BLaER1 (cell line): ENCODE data around the gene TMPRSS7.
"Not testable (repeated sequence)": the region's sequence is repeated elsewhere in the genome, so short reads cannot be mapped to it uniquely, and the experiment has no call there.

Experiments used
- H3K27ac ChIP-seq: shearing (Covaris generic); formaldehyde crosslinking; 2 replicates; pipeline ENCODE4 v1.8.1; 2022
- H3K27me3 ChIP-seq: shearing (Covaris generic); formaldehyde crosslinking; 2 replicates; pipeline ENCODE4 v1.8.1; 2022
- H3K36me3 ChIP-seq: shearing (Covaris generic); formaldehyde crosslinking; 2 replicates; pipeline ENCODE4 v1.8.1; 2022
- H3K4me1 ChIP-seq: shearing (Covaris generic); formaldehyde crosslinking; 2 replicates; pipeline ENCODE4 v1.8.1; 2022
- H3K4me2 ChIP-seq: shearing (Covaris generic); formaldehyde crosslinking; 2 replicates; pipeline ENCODE4 v1.8.1; 2022
- H3K4me3 ChIP-seq: shearing (Covaris generic); formaldehyde crosslinking; 2 replicates; pipeline ENCODE4 v1.8.1; 2022
- H3K9ac ChIP-seq: shearing (Covaris generic); formaldehyde crosslinking; 2 replicates; pipeline ENCODE4 v1.8.1; 2022
- H3K9me3 ChIP-seq: shearing (Covaris generic); formaldehyde crosslinking; 2 replicates; pipeline ENCODE4 v1.8.1; 2022
- H4K20me1 ChIP-seq: shearing (Covaris generic); formaldehyde crosslinking; 2 replicates; pipeline ENCODE4 v1.8.1; 2022
- Cebpa-rat ChIP-seq: shearing (Covaris generic); IDR thresholded peaks from 2 replicates; pipeline ENCODE4 v1.8.1; 2022

The TMPRSS7 gene

DNA sequence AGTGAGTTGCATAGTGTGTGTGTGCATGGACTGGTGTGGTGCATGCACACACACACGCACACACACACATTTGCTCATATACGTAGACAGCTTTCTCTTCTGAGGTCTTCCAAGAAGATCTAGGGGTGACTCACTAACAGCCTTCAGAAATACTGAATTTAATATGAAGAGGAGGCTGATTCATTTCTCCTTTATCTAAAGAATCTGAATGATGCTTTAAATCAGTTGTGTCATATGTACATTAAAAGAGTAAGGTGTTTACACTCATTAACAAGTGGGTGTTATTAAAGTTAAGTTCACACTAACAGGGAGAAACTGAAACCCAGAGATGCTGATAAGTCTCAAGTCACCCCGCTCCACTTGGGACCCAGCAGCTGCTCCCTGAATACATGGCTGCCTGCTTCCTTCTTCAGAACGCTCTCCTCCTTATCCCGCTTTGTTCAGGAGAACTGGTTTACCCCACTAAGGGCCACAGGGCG is 22.0 kb downstream of the TMPRSS7 start:
- TF ChIP-seq Cebpa-rat: no peak
- H3K9ac ChIP-seq: no peak overlapping the region

DNA sequence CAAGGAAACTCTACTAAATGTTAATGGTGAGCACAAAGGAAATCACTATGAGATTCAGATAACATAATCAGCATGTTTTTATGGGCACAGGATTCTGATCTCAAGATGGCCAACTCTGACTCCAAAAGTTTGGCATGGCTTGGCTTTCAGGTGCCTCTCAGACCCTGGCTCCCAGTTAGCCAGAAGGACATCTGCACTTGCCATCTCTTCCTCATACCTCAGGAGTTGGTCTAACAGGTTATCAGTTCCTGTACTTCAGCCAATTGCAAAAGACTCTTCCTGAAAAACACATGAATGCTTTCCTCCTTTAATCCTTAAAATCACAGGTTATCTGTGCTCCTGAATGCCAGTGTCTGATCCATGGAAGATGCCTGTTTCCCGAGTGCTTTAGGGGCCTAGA is 25.0 kb downstream of the TMPRSS7 start:
- Histone ChIP-seq H3K27me3 (no peaks in the 10 kb centered on the region), H3K4me3 (no peak overlapping the region), H3K4me1 (no peaks in the 10 kb centered on the region), H4K20me1 (no peaks in the 10 kb centered on the region), H3K9ac (no peak overlapping the region), H3K4me2 (no peak overlapping the region), H3K9me3 (peaks cover 4% of the 10 kb centered on the region; the same call in 1 of the 2 replicates), H3K27ac (no peak overlapping the region), H3K36me3 (no peaks in the 10 kb centered on the region)
- no peak for TF ChIP-seq Cebpa-rat

More for the DNA sequence above, 22.0 kb downstream of the TMPRSS7 start:
- Histone ChIP-seq H3K4me2 (no peak overlapping the region), H3K27me3 (no peaks in the 10 kb centered on the region), H3K4me3 (no peak overlapping the region), H3K4me1 (no peaks in the 10 kb centered on the region), H3K9me3 (peaks cover 4% of the 10 kb centered on the region; the same call in 1 of the 2 replicates), H3K36me3 (no peaks in the 10 kb centered on the region), H4K20me1 (no peaks in the 10 kb centered on the region), H3K27ac (no peak overlapping the region)

DNA sequence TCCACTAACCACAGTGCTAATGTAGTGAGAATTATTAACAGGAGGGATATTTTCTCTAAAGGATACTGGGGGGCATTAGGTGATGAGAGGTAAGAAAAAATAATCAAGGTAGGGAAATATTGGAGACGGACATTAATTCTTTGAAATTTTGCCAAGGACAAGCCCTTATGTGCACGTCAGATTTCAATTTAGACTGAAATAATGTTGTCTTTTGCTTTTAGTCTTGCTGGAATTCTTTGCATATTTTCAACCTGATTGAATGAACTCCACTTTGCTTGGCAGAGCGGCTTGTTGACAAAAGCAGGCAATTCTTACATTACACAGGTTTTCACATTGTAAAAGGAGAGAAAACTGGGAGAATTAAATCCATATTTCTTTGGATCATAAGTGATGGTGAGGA is 26.6 kb downstream of the TMPRSS7 start:
- no peaks in the 10 kb centered on the region for H3K36me3 ChIP-seq
- no peaks in the 10 kb centered on the region for H4K20me1 ChIP-seq
- no peak overlapping the region for H3K4me3 ChIP-seq
- H3K9me3 ChIP-seq: peaks cover 4% of the 10 kb centered on the region; the same call in 1 of the 2 replicates
- no peak for TF ChIP-seq Cebpa-rat
- H3K27ac ChIP-seq: no peak overlapping the region
- no peaks in the 10 kb centered on the region for H3K4me1 ChIP-seq
- no peak overlapping the region for H3K4me2 ChIP-seq
- H3K27me3 ChIP-seq: no peaks in the 10 kb centered on the region
- H3K9ac ChIP-seq: no peak overlapping the region

DNA sequence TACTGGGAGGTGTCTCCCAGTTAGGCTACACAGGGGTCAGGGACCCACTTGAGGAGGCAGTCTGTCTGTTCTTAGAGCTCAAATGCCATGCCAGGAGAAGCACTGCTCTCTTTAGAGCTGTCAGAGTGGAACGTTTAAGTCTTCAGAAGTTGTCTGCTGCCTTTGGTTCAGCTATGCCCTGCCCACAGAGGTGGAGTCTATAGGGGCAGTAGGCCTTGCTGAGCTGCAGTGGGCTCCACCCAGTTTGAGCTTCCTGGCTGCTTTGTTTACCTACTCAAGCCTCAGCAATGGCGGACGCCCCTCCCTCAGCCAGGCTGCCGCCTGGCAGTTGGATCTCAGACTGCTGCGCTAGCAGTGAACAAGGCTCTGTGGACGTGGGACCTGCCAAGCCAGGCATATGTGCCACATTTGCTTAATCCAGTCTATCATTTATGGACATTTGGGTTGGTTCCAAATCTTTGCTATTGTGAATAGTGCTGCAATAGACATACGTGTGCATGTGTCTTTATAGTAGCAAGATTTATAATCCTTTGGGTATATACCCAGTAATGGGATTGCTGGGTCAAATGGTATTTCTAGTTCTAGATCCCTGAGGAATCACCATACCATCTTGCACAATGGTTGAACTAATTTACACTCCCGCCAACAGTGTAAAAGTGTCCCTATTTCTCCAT is 38.0 kb downstream of the TMPRSS7 start:
- not testable (repeated sequence) for H3K9ac ChIP-seq, H3K27ac ChIP-seq, H3K4me1 ChIP-seq, H3K4me3 ChIP-seq, H3K9me3 ChIP-seq, H3K4me2 ChIP-seq, H3K27me3 ChIP-seq, H4K20me1 ChIP-seq, H3K36me3 ChIP-seq

DNA sequence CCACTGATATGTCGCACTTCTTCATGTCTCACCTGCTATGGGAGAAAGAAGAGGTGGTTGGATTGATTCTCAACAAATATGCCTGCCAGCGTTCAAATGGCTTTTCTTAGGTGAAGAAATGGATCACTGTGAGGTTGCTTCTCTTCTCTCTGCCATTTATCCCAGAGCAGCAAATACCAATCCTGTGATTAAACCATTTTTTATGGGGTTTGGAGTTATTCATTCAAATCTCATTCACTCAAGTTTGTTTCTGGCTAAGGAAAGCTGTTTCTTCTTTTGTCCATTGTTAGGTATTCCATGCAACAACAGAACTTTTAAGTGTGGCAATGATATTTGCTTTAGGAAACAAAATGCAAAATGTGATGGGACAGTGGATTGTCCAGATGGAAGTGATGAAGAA is 39.5 kb downstream of the TMPRSS7 start:
- H3K9ac ChIP-seq: no peak overlapping the region
- no peak overlapping the region for H3K4me2 ChIP-seq
- no peaks in the 10 kb centered on the region for H3K27me3 ChIP-seq

DNA sequence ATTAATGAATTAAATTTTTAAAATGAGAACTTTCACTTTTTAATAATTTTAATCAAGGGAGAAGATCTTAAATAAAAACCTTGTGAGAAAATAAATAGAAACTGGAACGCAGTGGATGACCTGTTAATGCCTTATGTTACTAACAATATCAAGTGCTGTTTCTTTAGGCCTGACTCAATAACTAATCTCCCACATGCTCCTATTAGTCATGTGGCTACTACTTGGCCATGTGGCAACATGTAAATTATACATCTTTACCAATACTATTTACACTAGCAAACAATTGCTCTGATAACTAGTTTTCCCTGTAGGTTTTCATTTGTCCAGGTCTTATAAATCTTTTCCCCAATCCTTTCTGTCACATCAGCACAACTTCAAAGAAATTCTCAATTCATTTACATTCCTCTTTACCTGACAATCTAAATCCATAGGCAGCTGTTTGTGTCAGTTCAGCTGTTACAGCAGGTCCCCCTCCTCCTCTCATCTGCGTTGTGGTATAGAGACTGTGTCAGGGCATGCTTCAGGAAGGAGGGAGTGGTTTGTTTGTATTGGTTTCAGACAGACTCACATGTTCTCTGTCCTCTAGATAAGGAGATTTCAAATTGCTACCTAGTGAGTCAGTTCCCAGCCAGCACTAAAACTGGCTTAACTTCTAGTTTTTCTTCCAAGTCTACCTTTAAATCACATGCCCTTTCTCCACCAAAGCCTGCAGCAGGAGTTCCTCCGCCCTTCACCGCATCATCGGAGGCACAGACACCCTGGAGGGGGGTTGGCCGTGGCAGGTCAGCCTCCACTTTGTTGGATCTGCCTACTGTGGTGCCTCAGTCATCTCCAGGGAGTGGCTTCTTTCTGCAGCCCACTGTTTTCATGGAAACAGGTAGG is 40.3 kb downstream of the TMPRSS7 start:
- Histone ChIP-seq H3K27ac (no peak overlapping the region), H3K4me2 (no peak overlapping the region), H4K20me1 (no peaks in the 10 kb centered on the region), H3K4me1 (no peaks in the 10 kb centered on the region), H3K36me3 (no peaks in the 10 kb centered on the region), H3K4me3 (no peak overlapping the region), H3K9me3 (no peaks in the 10 kb centered on the region), H3K27me3 (no peaks in the 10 kb centered on the region), H3K9ac (no peak overlapping the region)
- TF ChIP-seq Cebpa-rat: no peak

More for the DNA sequence above, 39.5 kb downstream of the TMPRSS7 start:
- H4K20me1 ChIP-seq: no peaks in the 10 kb centered on the region
- no peak overlapping the region for H3K4me3 ChIP-seq
- TF ChIP-seq Cebpa-rat: no peak
- no peaks in the 10 kb centered on the region for H3K4me1 ChIP-seq
- no peaks in the 10 kb centered on the region for H3K36me3 ChIP-seq
- H3K27ac ChIP-seq: no peak overlapping the region
- H3K9me3 ChIP-seq: no peaks in the 10 kb centered on the region

DNA sequence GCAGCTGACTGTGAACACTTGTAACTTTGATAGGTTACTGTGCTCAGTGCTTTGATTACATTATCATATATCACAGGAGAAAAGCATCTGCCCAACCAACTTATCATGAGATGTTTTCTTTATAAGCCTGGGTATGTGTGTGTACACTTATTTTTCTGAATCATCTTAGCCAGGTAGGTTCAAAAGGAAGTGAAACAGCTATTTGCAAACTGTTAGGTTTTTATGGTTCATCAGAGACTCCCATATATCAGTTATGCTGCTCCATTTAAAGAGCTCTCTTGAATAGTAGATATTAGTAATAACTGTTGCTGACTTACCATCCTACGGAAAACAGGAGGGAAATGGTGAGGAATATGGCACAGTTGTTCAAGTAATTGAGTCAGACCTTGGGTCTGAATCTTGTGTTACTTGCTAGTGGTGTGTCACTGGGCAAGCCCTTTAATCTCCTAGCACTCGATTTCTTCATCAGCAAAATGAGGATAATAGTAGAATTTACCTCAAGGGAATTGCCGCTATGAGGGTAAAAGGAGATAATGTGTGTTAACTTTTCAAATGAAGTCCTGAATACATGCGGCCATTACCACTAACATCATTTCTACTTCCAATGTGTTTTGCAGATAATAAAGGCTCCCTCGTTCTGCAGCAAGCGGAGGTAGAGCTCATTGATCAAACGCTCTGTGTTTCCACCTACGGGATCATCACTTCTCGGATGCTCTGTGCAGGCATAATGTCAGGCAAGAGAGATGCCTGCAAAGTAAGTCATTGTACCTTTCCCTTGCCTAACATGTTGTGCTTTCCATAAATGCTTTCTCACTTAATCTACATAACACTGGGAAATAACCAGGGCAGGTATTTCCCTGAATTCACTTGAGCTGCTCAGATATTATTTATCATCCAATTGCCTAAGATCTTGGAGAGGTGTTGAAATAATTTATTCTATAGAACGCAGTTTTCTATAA is 43.9 kb downstream of the TMPRSS7 start:
- Histone ChIP-seq H3K27me3 (no peaks in the 10 kb centered on the region), H3K4me2 (no peak overlapping the region), H3K4me1 (no peaks in the 10 kb centered on the region), H3K9ac (no peak overlapping the region), H3K4me3 (no peak overlapping the region), H3K36me3 (no peaks in the 10 kb centered on the region), H3K27ac (no peak overlapping the region), H3K9me3 (no peaks in the 10 kb centered on the region), H4K20me1 (no peaks in the 10 kb centered on the region)
- TF ChIP-seq Cebpa-rat: no peak

DNA sequence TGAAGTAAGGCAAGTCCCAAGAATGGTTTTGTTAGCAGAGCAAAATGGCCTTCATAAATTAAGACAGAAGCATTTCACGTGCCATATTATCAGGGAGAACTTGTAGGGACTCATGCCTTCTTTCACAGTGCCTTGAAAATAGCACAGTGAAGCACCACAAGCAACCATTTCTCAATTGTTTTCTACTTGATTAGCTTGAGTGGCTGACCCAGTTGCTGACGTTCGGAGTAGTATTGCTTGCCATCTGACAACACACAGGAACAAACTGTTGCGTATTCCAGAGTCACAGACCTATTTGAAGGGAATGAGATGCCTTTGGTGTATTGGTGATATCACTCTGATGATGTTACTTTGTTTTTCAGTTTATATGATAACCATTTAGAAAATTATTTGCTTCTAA is 48.7 kb downstream of the TMPRSS7 start:
- Histone ChIP-seq H3K9me3 (peaks cover 7% of the 10 kb centered on the region; the same call in 1 of the 2 replicates), H3K4me3 (no peak overlapping the region), H3K36me3 (no peaks in the 10 kb centered on the region), H3K4me2 (no peak overlapping the region), H3K4me1 (no peaks in the 10 kb centered on the region), H4K20me1 (no peaks in the 10 kb centered on the region), H3K27ac (no peak overlapping the region), H3K27me3 (peaks cover 33% of the 10 kb centered on the region), H3K9ac (no peak overlapping the region)
- no peak for TF ChIP-seq Cebpa-rat

DNA sequence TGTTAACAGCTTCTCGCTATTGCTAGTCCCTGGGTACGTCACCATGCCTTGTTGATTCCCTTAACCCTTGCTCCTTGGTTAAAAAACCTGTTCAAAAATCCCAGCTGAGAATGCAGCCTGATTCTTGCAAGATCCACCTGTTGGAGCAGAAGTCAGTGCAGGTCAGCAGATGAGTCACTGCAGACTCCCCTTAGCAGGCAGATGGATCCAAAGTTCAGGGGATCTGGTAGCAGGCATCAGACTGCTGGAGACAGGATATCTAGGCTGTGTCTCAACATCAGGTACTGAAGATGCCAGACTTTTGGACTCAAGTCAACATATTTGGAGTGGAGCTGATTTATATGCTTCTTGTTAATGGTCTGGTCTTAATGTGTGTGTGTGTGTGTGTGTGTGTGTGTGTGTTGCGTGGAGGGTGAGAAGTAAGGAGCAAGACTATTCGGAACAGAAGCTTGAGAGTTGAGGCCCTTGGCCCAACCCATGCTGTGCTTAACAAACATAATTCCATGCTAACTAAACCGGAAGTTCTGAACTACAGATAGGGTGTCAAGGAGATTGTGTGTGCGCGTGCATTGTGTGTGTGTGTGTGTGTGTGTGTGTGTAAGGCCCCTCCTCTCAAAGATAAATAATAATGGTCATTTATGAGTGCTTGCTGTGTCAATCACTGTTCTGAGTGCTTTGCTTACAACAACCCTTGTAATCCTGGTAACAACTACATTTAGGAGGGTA is 50.6 kb downstream of the TMPRSS7 start:
- peaks cover 4% of the 10 kb centered on the region for H3K4me1 ChIP-seq
- no peak overlapping the region for H3K4me3 ChIP-seq
- peaks cover 7% of the 10 kb centered on the region; the same call in 1 of the 2 replicates for H3K9me3 ChIP-seq
- no peak overlapping the region for H3K4me2 ChIP-seq
- H3K27me3 ChIP-seq: peaks cover 36% of the 10 kb centered on the region
- no peaks in the 10 kb centered on the region for H3K36me3 ChIP-seq
- H3K9ac ChIP-seq: no peak overlapping the region
- H3K27ac ChIP-seq: no peak overlapping the region
- no peak for TF ChIP-seq Cebpa-rat
- H4K20me1 ChIP-seq: no peaks in the 10 kb centered on the region
